GM18526 (cell line): ENCODE measurements around the gene EPOP.

Source experiments
- POLR2A ChIP-seq: IDR thresholded peaks from 3 replicates; pipeline ENCODE4 v1.6.1; 2011; ENCODE audit not compliant: insufficient read length; ENCODE audit errors: extremely low read depth

The EPOP gene

GRCh38 chr17:38636054-38636453, 38.7 kb downstream of the EPOP start:
- TF ChIP-seq POLR2A, result no peak

- TF ChIP-seq POLR2A, result no peak
Measured at GRCh38 chr17:38632334-38632733, 42.4 kb downstream of the EPOP start.

- TF ChIP-seq POLR2A, result no peak
Measured at GRCh38 chr17:38628441-38628840, 46.3 kb downstream of the EPOP start.

- TF ChIP-seq POLR2A, result no peak
Measured at GRCh38 chr17:38627957-38628356, 46.8 kb downstream of the EPOP start.

- no peak for TF ChIP-seq POLR2A
Measured at GRCh38 chr17:38625482-38625881, 49.3 kb downstream of the EPOP start.
